KMS-11 (cell line): ENCODE measurements around the gene GLCE.

ENCODE experiments used
- H2AFZ ChIP-seq: fragments of 200-600 bp; sonication (generic); 2 replicates; pipeline ENCODE4 v1.6.1; 2016; ENCODE audit warnings: antibody characterized with exemption, mixed run types, low read depth
- H3K27ac ChIP-seq: fragments of 200-600 bp; sonication (generic); 2 replicates; pipeline ENCODE4 v1.6.1; 2016; ENCODE audit warnings: mild to moderate bottlenecking, mixed run types
- H3K27me3 ChIP-seq: fragments of 200-600 bp; sonication (generic); 2 replicates; pipeline ENCODE4 v1.6.1; 2017; ENCODE audit warnings: mild to moderate bottlenecking, low read depth, mixed run types, moderate library complexity; ENCODE audit not compliant: insufficient read depth
- H3K36me3 ChIP-seq: fragments of 200-600 bp; sonication (generic); 2 replicates; pipeline ENCODE4 v1.6.1; 2017; ENCODE audit warnings: mild to moderate bottlenecking, mixed run types; ENCODE audit not compliant: insufficient read depth
- H3K4me1 ChIP-seq: fragments of 200-600 bp; sonication (generic); 2 replicates; pipeline ENCODE4 v1.6.1; 2016; ENCODE audit warnings: mild to moderate bottlenecking, low read depth, mixed run types; ENCODE audit not compliant: poor library complexity, severe bottlenecking
- H3K4me2 ChIP-seq: fragments of 200-600 bp; sonication (generic); 2 replicates; pipeline ENCODE4 v1.7.0; 2016; ENCODE audit warnings: mild to moderate bottlenecking, mixed run types
- H3K4me3 ChIP-seq: fragments of 200-600 bp; sonication (generic); IDR thresholded peaks from 2 replicates; pipeline ENCODE4 v1.6.1; 2017; ENCODE audit warnings: low read depth, low read length, mixed read lengths; ENCODE audit not compliant: insufficient read depth
- H3K79me2 ChIP-seq: fragments of 200-600 bp; sonication (generic); 2 replicates; pipeline ENCODE4 v1.6.1; 2016; ENCODE audit warnings: low read depth, mixed run types; ENCODE audit not compliant: insufficient read depth
- H3K9ac ChIP-seq: fragments of 200-600 bp; sonication (generic); 2 replicates; pipeline ENCODE4 v1.6.1; 2016; ENCODE audit warnings: mild to moderate bottlenecking, mixed run types
- H4K20me1 ChIP-seq: fragments of 200-600 bp; sonication (generic); 2 replicates; pipeline ENCODE4 v1.6.1; 2016; ENCODE audit warnings: mild to moderate bottlenecking, mixed run types; ENCODE audit not compliant: insufficient read depth
- CTCF ChIP-seq: fragments of 200-600 bp; sonication (generic); conservative IDR thresholded peaks from 2 replicates; pipeline ENCODE4 v1.6.1; 2017; ENCODE audit warnings: low read depth, mild to moderate bottlenecking, antibody characterized with exemption, low read length, moderate library complexity, mixed read lengths

The GLCE gene

GRCh38 chr15:69232765-69233164 is 72.3 kb downstream of the GLCE start:
- no peaks in the 10 kb centered on the region for H3K79me2 ChIP-seq
- no peaks in the 10 kb centered on the region for H3K4me1 ChIP-seq
- no peak overlapping the region for H3K27ac ChIP-seq
- H2AFZ ChIP-seq: no peak overlapping the region
- no peaks in the 10 kb centered on the region for H4K20me1 ChIP-seq
- H3K4me2 ChIP-seq: no peak overlapping the region
- no peak overlapping the region for H3K4me3 ChIP-seq
- no peaks in the 10 kb centered on the region for H3K27me3 ChIP-seq
- H3K9ac ChIP-seq: no peak overlapping the region
- H3K36me3 ChIP-seq: no peaks in the 10 kb centered on the region
- TF ChIP-seq CTCF: no peak

GRCh38 chr15:69234676-69235075 is 74.2 kb downstream of the GLCE start:
- H4K20me1 ChIP-seq: no peaks in the 10 kb centered on the region
- no peak overlapping the region for H3K27ac ChIP-seq
- H3K27me3 ChIP-seq: no peaks in the 10 kb centered on the region
- H3K4me2 ChIP-seq: no peak overlapping the region
- H3K4me3 ChIP-seq: no peak overlapping the region
- no peaks in the 10 kb centered on the region for H3K36me3 ChIP-seq
- no peak overlapping the region for H2AFZ ChIP-seq
- H3K9ac ChIP-seq: no peak overlapping the region
- no peaks in the 10 kb centered on the region for H3K79me2 ChIP-seq
- no peaks in the 10 kb centered on the region for H3K4me1 ChIP-seq
- TF ChIP-seq CTCF: no peak

DNA sequence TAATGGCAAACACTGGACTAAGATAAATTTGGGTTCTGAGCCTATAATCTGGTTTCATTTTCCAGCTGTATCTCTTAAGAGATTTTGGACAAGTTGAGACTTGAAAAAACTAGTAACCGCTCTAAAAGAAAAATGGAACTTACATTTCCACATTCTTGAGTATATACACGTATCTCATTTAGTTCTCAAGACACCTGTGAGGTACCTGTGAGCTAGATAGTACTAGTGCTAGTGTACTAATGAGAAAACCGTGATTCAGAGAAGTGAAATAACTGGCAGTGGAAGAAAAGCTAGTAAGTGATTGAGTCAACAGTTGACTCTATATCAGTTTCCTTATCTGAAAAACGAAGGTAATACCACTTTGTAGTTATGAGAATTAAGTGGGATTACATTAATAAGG is 76.1 kb downstream of the GLCE start:
- Histone ChIP-seq H3K4me1 (no peaks in the 10 kb centered on the region), H4K20me1 (no peaks in the 10 kb centered on the region), H3K4me3 (no peak overlapping the region), H3K27me3 (no peaks in the 10 kb centered on the region), H2AFZ (no peak overlapping the region), H3K4me2 (no peak overlapping the region), H3K9ac (no peak overlapping the region), H3K79me2 (no peaks in the 10 kb centered on the region), H3K27ac (no peak overlapping the region), H3K36me3 (no peaks in the 10 kb centered on the region)
- no peak for TF ChIP-seq CTCF

GRCh38 chr15:69237718-69238117 is 77.3 kb downstream of the GLCE start:
- Histone ChIP-seq H3K27me3 (no peaks in the 10 kb centered on the region), H3K79me2 (no peaks in the 10 kb centered on the region), H3K27ac (no peak overlapping the region), H4K20me1 (no peaks in the 10 kb centered on the region), H3K4me2 (no peak overlapping the region), H3K4me3 (no peak overlapping the region), H2AFZ (no peak overlapping the region), H3K9ac (no peak overlapping the region), H3K4me1 (no peaks in the 10 kb centered on the region), H3K36me3 (no peaks in the 10 kb centered on the region)
- no peak for TF ChIP-seq CTCF

DNA sequence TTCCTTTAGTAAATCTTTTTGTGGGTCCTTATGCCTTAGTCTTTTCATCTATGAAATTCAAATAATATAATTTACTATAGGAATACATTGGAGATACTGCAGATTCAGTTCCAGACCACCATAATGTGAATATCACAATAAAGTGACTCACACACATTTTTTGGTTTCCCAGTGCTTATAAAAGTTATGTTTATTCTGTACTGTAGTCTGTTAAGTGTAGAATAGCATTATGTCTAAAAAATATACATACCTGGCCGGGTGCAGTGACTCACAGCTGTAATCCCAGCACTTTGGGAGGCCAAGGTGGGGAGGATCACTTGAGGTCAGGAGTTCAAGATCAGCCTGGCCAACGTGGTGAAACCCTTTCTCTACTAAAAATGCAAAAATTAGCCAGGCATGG is 84.4 kb downstream of the GLCE start:
- no peak overlapping the region for H3K27ac ChIP-seq
- H3K27me3 ChIP-seq: no peaks in the 10 kb centered on the region
- no peak overlapping the region for H2AFZ ChIP-seq
- H3K4me1 ChIP-seq: no peaks in the 10 kb centered on the region
- no peak overlapping the region for H3K4me3 ChIP-seq
- no peak overlapping the region for H3K9ac ChIP-seq
- no peaks in the 10 kb centered on the region for H3K36me3 ChIP-seq
- no peak for TF ChIP-seq CTCF
- H3K4me2 ChIP-seq: no peak overlapping the region
- no peaks in the 10 kb centered on the region for H3K79me2 ChIP-seq
- no peaks in the 10 kb centered on the region for H4K20me1 ChIP-seq
